Amygdala (tissue), 56 donors: Measurements from ENCODE around the gene IFNGR1.
A peak's percentile ranks its signal among the peaks of the same experiment; 100 is the strongest.
"Not testable (repeated sequence)": the region's sequence is repeated elsewhere in the genome, so short reads cannot be mapped to it uniquely, and the experiment has no call there.

Experiments used
- DNase-seq, 56 donors: peaks; one replicate each; lab custom pipeline; 2025; lab: John Stamatoyannopoulos, UW

Gene IFNGR1

GRCh38 chr6:137218917-137219663 lies at the start of gene IFNGR1:
TSS of gene IFNGR1 (minus strand) at chr6:137219385. CDS start at chr6:137219327, 58 bp downstream.
- DNase-seq, result peak; percentile 61 to 98 (median 91)

- DNase-seq, result no peak
Measured at GRCh38 chr6:137268911-137269310, 49.7 kb upstream of the IFNGR1 start.

GRCh38 chr6:137266309-137266586 lies 47.1 kb upstream of the IFNGR1 start:
- DNase-seq, result no peak

- no peak for DNase-seq
Measured at GRCh38 chr6:137265561-137266308, 46.5 kb upstream of the IFNGR1 start.

- no peak for DNase-seq
Measured at GRCh38 chr6:137264311-137265075, 45.3 kb upstream of the IFNGR1 start.

- DNase-seq, result no peak
Measured at GRCh38 chr6:137261761-137262160, 42.6 kb upstream of the IFNGR1 start.

GRCh38 chr6:137261361-137261760 lies 42.2 kb upstream of the IFNGR1 start:
- DNase-seq, result no peak

GRCh38 chr6:137260217-137260616 lies 41.0 kb upstream of the IFNGR1 start:
- DNase-seq, result no peak

- DNase-seq, result no peak
Measured at GRCh38 chr6:137259349-137259748, 40.2 kb upstream of the IFNGR1 start.

- DNase-seq, result no peak
Measured at GRCh38 chr6:137258170-137258569, 39.0 kb upstream of the IFNGR1 start.

- DNase-seq, result no peak
Measured at GRCh38 chr6:137256350-137257103, 37.3 kb upstream of the IFNGR1 start.

- no peak for DNase-seq
Measured at GRCh38 chr6:137254966-137255365, 35.8 kb upstream of the IFNGR1 start.

- not testable (repeated sequence) for DNase-seq
Measured at GRCh38 chr6:137254430-137254829, 35.2 kb upstream of the IFNGR1 start.

GRCh38 chr6:137248702-137249101 lies 29.5 kb upstream of the IFNGR1 start:
- peak in 1 of 56 donors; percentile 4 for DNase-seq

- no peak for DNase-seq
Measured at GRCh38 chr6:137247724-137248123, 28.5 kb upstream of the IFNGR1 start.

GRCh38 chr6:137246791-137247202 lies 27.6 kb upstream of the IFNGR1 start:
- DNase-seq, result no peak

- no peak for DNase-seq
Measured at GRCh38 chr6:137246164-137246563, 27.0 kb upstream of the IFNGR1 start.

- no peak for DNase-seq
Measured at GRCh38 chr6:137241481-137242038, 22.4 kb upstream of the IFNGR1 start.

GRCh38 chr6:137240168-137240567 lies 21.0 kb upstream of the IFNGR1 start:
- DNase-seq, result peak in 1 of 56 donors; percentile 22
